ENCODE measurements around the gene BMP2K.
A peak's percentile ranks its signal among the peaks of the same experiment; 100 is the strongest.

The BMP2K gene

DNA sequence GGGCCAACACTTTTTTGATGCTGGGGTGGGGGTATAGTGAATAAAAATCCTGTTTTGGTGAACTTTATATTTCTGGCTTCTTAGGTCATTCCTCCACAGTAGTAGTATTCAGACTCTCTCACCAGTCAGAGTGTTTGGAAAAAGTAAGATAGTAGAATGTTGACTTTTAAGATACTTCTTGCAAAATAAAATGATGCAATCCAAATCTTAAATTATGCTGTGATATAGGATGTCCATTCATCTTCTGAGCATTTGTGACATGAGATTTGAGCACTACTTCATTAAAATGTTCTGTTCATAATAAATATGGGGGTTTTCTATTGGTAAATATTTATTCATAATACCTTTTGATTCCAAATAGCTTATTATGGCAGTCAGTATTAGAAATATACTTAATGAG is 70.1 kb downstream of the BMP2K start:
- ATAC-seq, result no peak
- TF ChIP-seq, protein P1, sequence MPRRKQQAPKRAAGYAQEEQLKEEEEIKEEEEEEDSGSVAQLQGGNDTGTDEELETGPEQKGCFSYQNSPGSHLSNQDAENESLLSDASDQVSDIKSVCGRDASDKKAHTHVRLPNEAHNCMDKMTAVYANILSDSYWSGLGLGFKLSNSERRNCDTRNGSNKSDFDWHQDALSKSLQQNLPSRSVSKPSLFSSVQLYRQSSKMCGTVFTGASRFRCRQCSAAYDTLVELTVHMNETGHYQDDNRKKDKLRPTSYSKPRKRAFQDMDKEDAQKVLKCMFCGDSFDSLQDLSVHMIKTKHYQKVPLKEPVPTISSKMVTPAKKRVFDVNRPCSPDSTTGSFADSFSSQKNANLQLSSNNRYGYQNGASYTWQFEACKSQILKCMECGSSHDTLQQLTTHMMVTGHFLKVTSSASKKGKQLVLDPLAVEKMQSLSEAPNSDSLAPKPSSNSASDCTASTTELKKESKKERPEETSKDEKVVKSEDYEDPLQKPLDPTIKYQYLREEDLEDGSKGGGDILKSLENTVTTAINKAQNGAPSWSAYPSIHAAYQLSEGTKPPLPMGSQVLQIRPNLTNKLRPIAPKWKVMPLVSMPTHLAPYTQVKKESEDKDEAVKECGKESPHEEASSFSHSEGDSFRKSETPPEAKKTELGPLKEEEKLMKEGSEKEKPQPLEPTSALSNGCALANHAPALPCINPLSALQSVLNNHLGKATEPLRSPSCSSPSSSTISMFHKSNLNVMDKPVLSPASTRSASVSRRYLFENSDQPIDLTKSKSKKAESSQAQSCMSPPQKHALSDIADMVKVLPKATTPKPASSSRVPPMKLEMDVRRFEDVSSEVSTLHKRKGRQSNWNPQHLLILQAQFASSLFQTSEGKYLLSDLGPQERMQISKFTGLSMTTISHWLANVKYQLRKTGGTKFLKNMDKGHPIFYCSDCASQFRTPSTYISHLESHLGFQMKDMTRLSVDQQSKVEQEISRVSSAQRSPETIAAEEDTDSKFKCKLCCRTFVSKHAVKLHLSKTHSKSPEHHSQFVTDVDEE (CRISPR knock-in tag; IDR thresholded peaks at IDR 0.05), result no peak
- TF ChIP-seq ZNF70 (CRISPR knock-in tag; IDR thresholded peaks at IDR 0.05), result no peak
- TF ChIP-seq ISL1 (CRISPR knock-in tag; IDR thresholded peaks at IDR 0.05), result no peak
- no peak for TF ChIP-seq ZFP30 (CRISPR knock-in tag; IDR thresholded peaks at IDR 0.05)
- TF ChIP-seq, protein P2, sequence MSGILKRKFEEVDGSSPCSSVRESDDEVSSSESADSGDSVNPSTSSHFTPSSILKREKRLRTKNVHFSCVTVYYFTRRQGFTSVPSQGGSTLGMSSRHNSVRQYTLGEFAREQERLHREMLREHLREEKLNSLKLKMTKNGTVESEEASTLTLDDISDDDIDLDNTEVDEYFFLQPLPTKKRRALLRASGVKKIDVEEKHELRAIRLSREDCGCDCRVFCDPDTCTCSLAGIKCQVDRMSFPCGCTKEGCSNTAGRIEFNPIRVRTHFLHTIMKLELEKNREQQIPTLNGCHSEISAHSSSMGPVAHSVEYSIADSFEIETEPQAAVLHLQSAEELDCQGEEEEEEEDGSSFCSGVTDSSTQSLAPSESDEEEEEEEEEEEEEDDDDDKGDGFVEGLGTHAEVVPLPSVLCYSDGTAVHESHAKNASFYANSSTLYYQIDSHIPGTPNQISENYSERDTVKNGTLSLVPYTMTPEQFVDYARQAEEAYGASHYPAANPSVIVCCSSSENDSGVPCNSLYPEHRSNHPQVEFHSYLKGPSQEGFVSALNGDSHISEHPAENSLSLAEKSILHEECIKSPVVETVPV (CRISPR knock-in tag; IDR thresholded peaks at IDR 0.05), result no peak

DNA sequence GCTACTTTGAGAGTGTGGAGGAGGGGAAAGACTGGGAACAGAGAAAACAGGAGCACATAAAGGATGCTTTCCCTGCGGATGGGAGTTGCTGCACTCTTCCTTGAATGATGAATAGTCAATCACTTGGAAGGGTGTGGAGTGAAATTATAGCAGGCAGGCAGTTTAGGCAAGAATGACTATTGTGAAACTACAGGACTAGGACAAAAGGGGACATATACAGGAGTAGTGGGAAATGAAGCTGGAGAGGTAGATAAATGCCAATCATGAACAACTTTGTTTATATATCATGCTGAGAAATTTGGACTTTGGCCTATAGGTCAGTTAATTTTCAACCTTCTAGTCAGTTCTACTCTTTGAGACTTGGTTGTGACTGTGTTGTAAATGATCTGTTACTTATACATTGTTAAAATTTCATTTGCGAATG is 86.2 kb downstream of the BMP2K start:
- TF ChIP-seq PPARA (CRISPR knock-in tag; IDR thresholded peaks at IDR 0.05; ENCODE audit: borderline replicate concordance) (no peak), ARNTL (CRISPR knock-in tag; IDR thresholded peaks at IDR 0.05; ENCODE audit: borderline replicate concordance, low read depth) (no peak), TOX (CRISPR knock-in tag; IDR thresholded peaks at IDR 0.05; ENCODE audit: borderline replicate concordance) (no peak), GLIS3 (CRISPR knock-in tag; IDR thresholded peaks at IDR 0.05) (no peak), TCF4 (CRISPR knock-in tag; IDR thresholded peaks at IDR 0.05; ENCODE audit: borderline replicate concordance) (no peak), OSR1 (CRISPR knock-in tag; IDR thresholded peaks at IDR 0.05) (no peak), ZNF70 (CRISPR knock-in tag; IDR thresholded peaks at IDR 0.05) (no peak)
- TF ChIP-seq, protein P3, sequence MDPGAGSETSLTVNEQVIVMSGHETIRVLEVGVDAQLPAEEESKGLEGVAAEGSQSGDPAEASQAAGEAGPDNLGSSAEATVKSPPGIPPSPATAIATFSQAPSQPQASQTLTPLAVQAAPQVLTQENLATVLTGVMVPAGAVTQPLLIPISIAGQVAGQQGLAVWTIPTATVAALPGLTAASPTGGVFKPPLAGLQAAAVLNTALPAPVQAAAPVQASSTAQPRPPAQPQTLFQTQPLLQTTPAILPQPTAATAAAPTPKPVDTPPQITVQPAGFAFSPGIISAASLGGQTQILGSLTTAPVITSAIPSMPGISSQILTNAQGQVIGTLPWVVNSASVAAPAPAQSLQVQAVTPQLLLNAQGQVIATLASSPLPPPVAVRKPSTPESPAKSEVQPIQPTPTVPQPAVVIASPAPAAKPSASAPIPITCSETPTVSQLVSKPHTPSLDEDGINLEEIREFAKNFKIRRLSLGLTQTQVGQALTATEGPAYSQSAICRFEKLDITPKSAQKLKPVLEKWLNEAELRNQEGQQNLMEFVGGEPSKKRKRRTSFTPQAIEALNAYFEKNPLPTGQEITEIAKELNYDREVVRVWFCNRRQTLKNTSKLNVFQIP (CRISPR knock-in tag; IDR thresholded peaks at IDR 0.05; ENCODE audit: borderline replicate concordance, low read depth), result no peak
- ATAC-seq, result no peak

DNA sequence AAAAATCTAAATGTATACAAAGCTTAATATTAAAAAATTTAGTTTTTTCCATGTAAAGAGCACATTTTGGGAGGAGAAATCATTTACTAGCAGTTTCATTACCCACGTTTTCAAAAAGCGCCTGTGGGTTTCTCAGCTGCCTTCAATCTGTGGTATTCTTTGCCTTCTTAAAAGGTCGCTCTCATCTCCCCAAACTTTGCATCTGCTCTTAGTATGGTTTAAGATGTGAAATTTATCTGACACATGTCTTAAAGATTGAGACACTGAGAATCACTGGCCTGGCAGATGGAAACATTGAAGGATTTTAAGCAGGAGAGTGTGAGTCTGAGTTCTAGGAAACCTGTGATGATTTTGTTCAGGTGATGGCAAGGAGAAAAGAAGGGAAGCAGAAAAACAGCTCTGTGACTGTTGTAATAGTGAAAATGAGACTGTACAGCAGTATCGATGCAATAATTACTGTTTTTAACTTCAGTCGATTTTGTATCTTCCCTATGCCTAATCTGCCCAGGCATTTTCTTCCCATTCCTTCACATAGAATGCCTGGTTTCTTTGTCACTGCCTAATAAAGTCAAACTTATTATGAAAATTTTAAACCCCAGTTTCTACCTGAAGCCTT is 87.2 kb downstream of the BMP2K start:
- no peak for TF ChIP-seq TOX (CRISPR knock-in tag; IDR thresholded peaks at IDR 0.05; ENCODE audit: borderline replicate concordance)

DNA sequence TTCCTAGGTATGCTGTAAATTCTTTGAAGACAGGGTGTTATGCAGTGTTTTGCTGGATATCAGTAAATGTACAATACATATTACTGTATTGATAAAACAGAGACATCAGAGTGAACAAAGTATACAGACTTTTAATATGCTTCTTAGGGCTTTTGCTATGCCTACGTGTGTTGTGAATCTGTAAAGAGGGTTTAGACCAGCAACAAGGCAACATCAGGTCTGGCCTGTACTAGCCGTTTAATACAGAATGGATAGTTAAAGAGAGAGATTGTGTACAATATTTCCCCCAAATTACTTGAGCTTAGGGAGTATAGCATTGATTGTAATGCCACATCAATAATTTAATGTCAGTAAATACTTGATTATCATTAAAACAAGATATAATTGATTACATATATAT is 87.8 kb downstream of the BMP2K start:
- ATAC-seq, result peak; percentile 30; the same call in 2 of the 3 replicates
- no peak for TF ChIP-seq ZC3H10 (CRISPR knock-in tag; IDR thresholded peaks at IDR 0.05)
- TF ChIP-seq, protein P1 (CRISPR knock-in tag; IDR thresholded peaks at IDR 0.05), result no peak
- TF ChIP-seq PPARA (CRISPR knock-in tag; IDR thresholded peaks at IDR 0.05; ENCODE audit: borderline replicate concordance), result no peak
- TF ChIP-seq TCF4 (CRISPR knock-in tag; IDR thresholded peaks at IDR 0.05; ENCODE audit: borderline replicate concordance), result no peak
- TF ChIP-seq RARB (CRISPR knock-in tag; IDR thresholded peaks at IDR 0.05), result no peak
- no peak for TF ChIP-seq BACH2 (CRISPR knock-in tag; IDR thresholded peaks at IDR 0.05; ENCODE audit: borderline replicate concordance)
- no peak for TF ChIP-seq ARNTL (CRISPR knock-in tag; IDR thresholded peaks at IDR 0.05; ENCODE audit: borderline replicate concordance, low read depth)
- TF ChIP-seq, protein P3 (CRISPR knock-in tag; IDR thresholded peaks at IDR 0.05; ENCODE audit: borderline replicate concordance, low read depth), result no peak
- no peak for TF ChIP-seq SNAI2 (CRISPR knock-in tag; IDR thresholded peaks at IDR 0.05)
- no peak for TF ChIP-seq CSDC2 (CRISPR knock-in tag; IDR thresholded peaks at IDR 0.05)
- TF ChIP-seq, protein P4, sequence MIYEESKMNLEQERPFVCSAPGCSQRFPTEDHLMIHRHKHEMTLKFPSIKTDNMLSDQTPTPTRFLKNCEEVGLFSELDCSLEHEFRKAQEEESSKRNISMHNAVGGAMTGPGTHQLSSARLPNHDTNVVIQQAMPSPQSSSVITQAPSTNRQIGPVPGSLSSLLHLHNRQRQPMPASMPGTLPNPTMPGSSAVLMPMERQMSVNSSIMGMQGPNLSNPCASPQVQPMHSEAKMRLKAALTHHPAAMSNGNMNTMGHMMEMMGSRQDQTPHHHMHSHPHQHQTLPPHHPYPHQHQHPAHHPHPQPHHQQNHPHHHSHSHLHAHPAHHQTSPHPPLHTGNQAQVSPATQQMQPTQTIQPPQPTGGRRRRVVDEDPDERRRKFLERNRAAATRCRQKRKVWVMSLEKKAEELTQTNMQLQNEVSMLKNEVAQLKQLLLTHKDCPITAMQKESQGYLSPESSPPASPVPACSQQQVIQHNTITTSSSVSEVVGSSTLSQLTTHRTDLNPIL (CRISPR knock-in tag; IDR thresholded peaks at IDR 0.05; ENCODE audit: low read depth), result no peak
- TF ChIP-seq ZFP3 (CRISPR knock-in tag; IDR thresholded peaks at IDR 0.05), result no peak
- TF ChIP-seq ZNF8 (CRISPR knock-in tag; IDR thresholded peaks at IDR 0.05), result no peak
- no peak for TF ChIP-seq ZNF70 (CRISPR knock-in tag; IDR thresholded peaks at IDR 0.05)
- no peak for TF ChIP-seq ZNF565 (CRISPR knock-in tag; conservative IDR thresholded peaks at IDR 0.05; ENCODE audit: low read depth)
- TF ChIP-seq GLIS3 (CRISPR knock-in tag; IDR thresholded peaks at IDR 0.05), result no peak
- TF ChIP-seq ESRRG (CRISPR knock-in tag; IDR thresholded peaks at IDR 0.05), result no peak
- no peak for TF ChIP-seq ISL1 (CRISPR knock-in tag; IDR thresholded peaks at IDR 0.05)
- no peak for TF ChIP-seq ZFP30 (CRISPR knock-in tag; IDR thresholded peaks at IDR 0.05)

More for the DNA sequence above, 87.2 kb downstream of the BMP2K start:
- no peak for ATAC-seq

All from SK-N-SH treated with all-trans-retinoic acid at 6 μM for 48 hours (cell line).